GM19463 (cell line): ENCODE measurements around the gene FOXP1.

Experiments used
- ATAC-seq: cut with Tn5 transposase; IDR thresholded peaks from one replicate; pipeline ENCODE4 v1.9.1; 2021; ENCODE audit warnings: mild to moderate bottlenecking, moderate library complexity; ENCODE audit not compliant: unreplicated experiment

Gene FOXP1

DNA sequence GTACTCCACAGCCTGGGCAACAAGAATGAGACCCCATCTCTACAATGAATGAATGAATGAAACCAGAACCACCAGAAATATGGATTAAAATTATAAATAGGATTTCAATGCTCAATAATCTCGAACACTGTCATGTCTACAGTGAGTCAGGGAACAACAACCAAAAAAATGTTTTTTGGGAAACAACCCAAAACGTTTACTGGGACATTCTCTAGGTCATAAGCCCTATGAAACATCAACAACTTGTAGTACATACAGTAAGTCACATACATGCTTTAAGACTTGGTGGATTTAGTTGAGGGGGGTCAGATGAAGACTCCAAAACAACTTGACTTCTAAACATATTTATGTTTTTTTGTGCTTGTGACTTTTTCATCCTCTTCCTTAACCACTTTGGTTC lies 511.2 kb downstream of the FOXP1 start:
- ATAC-seq: no peak

DNA sequence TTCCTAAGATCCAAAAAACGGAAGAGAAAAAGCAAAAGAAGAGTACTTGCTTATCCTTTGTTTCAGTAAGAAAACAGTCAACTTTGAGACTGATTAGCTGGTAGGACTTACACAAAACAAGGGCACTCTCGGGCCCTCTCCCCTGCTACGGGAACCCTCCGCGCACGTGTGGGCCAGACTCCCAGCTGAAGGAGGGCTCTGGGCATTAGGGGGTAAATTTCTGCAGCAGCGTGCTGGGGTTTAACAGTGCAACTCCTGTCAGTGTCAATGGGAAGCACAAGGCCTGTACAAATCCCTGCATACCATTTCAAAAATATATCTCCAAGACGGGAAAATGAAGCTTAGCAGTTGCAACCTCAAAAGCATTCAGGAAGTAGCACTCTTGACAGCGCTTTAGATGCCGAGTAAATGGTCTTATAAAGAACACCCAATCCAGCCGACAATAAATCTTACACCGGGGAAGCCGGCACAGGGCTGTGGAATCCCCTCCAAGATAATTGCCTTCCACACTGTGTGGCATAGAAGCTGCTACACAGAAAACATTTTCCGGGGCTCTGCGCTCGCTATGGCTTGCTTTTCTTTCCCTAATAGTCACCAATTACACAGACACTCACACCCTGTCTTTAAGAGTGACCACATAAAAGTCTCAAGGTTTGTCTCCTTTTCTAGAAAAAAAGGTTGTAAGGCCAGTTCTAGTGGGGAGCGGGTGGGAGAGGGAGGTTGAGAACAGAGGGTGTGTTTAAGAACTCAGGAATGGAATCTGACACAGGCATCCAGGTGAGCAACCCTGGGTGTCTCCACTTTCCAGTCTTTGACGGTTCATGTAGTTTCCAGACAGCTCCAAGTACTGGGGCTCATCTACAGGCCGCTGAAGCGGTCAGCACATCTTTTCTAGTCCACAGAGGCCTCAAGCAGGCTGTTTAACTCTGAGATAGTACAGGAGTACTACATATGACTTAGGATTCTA lies 512.7 kb downstream of the FOXP1 start:
- ATAC-seq: no peak

DNA sequence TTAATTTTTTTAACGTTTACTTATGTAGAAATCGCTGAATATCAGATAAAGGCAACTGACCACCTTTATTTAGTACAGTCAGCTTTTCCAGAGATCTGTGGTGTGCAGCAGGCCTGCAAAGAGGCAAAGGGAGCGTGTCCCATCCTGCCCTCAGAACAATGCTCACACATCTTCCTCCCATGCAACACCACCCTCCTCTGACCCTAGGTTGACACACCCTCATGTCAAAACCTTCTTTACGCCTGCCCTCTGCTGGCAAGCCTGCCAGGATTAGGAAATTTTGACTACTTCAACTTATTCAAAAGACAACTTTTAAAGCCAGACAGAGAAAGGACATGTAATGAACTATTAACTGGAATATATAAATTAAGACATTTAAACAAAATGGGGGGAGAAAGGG lies 513.7 kb downstream of the FOXP1 start:
- ATAC-seq: peak; percentile 73

DNA sequence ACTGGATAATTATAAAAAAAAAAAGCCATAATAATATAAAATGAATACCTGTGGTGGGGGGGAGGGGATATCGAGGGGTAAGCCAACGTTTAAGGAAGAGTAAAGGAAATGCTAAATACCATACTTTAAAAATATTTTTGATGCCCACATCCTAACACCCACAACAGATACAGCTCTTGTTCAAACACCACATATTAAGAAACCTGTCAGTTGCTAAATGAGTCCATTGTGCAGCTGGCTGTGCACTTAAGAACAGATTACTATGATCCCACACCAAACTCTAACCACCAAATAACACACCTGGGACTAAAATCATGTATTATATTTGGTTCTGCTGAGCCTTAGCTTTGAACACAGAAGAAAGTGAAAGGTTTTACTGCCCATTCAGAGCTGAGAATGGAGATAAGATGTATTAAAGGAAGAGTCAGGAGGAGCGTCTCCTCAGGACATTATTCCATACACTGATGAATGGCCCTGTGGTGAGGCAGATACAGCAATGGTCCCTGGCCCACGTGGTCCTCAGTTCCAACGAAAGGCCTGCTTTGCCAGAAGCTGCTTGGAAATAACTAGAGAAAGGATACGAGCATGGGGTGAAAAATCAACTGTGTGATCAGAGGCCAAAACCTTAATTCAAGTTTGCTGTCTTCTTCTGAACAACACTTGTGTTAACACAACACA lies 515.4 kb downstream of the FOXP1 start:
- no peak for ATAC-seq

DNA sequence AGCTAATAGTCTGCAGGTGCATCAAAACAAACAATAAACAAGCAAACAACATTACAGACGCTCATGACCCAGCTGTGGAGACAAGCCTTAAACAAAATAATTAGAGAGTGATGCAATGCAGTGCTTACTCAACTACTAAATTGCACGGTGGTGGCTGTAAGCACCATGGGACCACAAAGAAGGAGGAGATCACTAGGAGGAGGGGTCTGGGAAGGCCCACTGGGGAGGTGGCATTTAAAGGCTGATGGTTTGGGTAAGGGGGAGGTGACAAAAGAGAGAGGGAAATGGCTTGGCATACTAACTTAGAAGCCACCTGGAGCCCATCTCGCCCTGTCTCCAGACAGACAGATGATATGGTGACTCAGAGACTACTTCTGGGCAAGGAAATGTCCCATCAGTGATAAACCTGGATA lies 516.7 kb downstream of the FOXP1 start:
- ATAC-seq: no peak

DNA sequence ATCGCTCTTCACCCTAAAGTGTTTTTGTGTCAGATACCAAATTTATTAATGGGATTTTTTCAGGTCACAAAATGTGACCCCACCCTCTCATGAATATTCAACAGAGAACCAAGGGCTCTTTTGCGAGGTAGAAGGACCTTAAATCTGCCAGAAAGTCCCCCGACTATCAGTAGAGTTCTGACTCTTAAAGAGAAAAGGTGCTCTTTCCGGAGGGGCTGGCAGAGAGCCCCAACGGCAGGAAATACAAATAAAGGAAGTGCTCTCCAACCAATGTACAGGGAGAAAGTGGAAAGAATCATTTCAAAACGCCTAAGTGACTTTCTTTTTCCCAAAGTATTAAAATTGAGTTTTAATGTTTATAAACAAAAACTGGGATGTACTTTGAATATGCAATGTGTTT lies 517.2 kb downstream of the FOXP1 start:
- ATAC-seq: no peak

DNA sequence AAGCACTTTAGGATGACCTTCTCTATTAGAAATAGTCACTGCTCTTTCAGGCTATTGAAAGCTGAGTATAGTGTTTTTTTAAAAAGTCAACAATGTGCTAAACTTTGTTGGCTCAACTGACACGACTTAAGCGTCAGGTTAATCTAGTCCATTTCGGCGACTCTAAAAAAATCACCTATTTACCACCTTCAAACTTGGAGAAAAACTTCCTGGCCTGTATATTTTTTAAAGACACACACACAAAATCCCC lies 517.8 kb downstream of the FOXP1 start:
- ATAC-seq: no peak

DNA sequence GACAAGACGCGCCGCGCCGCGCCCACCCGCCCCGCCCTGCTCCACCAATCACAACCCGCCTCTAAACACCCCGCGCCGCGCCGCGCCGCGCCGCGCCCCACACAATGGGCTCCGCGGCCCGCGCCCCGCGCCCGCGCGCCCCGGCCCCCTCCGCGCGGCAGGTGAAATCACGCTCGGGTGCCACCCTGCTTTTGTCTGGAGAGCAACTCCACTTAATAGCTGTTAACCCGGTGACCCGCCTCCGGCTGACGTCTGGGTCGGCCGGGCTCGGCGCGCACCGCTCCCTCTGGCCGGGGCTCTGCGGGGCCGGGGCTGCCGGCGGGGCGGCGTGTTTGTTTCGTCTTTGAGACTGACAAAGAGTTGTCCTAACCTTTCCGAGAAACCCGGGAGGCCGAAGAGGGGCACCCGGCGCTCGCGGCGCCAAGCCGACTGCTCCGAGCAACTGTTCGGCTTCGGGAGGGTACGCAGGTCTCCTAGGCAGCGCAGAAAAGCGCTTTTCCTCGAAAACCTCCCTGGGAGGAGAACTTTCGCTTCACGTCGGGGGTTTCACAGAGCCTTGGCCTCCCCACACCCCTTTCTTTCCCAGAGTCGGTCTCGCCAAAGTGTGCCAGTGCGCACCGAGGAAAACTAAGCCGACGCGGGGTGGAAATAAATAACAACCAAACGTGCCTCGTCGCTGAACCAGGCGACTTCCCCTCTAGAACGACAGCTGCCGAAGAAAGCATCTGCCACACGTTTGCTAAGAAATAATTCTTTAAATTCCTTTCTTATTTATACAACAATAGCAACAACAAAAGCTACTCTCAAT lies 518.4 kb downstream of the FOXP1 start:
- no peak for ATAC-seq

DNA sequence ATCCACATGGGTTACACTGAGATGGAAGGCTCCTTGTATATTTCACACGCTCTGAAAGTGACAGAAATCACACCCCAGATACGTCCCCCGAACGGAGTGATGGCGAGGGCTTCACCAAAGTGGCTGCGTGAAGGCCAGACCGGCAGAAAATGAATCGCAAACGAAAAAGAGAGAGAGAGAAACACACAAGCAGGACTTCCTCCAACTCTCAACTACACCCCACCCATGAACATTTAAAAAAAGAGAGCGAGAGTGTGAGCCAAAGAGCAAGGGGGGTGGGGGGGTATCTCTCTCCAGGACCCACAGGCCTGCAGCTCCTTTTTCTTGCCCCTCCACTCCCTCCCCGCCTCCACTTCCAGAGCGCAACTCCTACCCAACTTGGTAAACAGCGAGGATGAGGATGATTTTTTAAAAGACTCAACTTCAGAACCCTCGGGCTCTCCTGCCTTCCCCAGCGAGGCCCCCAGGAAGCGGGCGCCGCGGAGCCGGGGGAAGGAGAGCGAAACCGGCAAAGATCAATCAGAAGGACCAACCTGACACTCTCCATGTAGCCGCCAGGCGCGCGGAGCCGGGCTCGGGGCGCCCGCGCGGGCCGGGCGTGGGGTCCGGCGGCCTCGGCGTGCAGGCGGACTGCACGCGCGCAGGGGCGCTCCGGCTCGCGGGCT lies 519.1 kb downstream of the FOXP1 start:
- no peak for ATAC-seq

DNA sequence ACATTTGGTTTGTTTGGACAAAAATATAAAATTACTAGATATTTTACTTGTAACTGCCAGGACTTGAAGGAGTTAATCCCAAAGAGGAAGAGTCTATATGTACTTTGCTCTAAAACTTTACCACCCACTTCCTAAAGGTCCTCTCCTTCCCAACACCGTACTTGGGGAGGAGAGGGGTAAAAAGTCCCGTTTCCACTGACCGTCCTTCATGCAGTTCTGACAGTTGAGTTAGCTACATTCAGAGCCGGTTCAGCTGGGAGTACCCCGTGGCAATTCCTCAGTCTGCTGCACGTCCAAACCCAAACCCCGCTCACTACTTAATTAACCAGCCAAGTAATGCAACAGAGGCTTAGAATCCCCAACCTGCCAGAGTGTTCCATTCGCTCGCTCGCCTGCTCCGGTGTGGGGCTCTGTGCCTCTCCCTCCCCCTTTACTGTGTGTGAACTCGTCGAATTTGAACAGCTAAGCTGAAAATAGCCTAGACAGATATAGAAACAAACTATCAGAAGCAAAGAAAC lies 519.7 kb downstream of the FOXP1 start:
- no peak for ATAC-seq

DNA sequence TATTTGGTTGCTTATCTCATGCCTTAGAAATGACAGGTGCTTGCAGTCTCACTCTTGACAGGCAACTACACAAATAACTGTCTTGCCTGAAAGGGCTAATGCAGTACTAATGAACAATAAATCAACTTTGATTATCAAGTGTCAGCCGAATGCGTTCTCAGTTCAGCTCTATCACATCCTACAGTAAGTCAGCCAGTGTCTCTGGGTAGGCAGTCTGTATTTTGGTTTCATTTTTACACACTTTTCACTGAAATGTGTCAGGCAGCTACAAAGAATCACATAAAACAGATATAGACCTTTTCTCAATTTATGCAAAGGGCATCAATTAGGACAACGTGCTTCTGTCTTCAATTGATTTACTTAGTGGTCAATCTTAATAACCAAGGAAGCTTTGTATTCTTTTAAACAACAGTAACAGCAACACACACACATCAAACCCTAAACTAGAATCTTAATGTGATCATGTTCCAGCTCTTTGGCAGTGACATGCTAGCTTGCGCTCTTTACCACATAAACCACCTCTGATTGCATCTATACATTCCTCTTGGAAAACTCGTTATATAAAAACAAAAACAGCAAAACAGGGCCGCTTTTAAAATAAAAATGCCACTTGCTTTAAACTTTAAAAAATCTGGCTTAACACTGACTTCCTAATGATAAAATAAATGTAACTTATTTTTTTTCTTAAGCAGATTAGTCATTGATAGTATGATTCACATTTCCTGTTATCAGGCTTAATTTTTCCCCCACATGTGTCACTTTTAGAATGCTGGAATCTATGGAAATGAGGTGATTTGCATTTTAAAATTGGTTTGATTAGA lies 520.4 kb downstream of the FOXP1 start:
- peak; percentile 54 for ATAC-seq

DNA sequence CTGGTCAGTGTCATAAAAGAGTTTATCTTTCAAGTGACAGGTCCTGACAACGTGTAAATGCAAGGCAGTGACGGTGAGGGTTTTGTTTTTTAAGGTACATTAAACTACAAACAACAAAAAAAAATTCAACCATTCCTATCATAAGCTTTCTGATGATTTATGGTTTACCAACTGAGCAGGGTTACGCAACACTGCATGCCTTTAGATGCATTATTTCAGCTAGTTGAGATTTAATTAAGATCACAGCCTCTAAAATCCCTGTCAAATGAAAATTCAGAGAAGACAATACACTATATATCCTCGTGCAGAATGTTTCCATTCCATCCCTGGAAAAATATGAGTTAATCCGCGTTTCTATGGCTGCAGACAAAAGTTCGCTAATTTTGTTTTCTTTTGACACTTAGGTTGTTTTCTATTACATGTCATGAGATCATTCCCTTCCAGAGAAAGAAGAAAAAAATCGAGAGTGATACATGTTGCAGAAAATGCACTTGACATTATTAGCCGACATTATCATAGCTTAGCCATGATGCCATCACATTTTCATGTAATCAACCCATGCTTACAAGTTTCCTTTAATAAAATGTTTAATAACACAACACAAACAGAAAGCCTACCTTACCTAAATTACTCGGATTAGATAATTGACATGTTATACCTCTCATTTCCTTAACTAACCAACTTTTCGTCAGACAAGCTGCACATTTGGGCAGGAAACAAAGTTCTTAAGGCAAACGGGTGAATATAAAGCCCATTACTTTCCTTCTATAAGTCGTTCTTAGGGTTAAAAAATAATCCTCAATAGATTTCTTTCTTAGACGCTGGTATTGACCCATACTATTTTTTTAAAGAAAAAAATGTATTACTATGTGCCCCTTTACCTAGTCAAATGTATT lies 521.2 kb downstream of the FOXP1 start:
- no peak for ATAC-seq

DNA sequence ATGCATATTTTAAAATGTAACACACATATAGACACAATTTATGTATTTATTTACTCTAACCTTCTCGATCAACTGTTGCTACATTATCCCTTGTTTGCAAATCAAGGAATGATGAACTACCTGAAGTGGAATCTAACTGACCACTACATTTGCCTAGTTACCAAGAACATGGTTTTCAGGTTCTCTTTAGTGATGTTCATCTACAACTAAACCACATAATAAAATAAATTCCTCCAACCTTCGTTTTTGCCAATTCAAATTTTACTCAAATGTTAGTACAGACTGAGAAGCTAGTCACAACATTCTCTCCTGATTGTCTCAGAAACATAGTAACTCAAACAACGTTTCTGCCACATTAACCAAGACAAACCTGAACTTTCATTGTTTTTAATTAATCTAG lies 521.9 kb downstream of the FOXP1 start:
- ATAC-seq: no peak

DNA sequence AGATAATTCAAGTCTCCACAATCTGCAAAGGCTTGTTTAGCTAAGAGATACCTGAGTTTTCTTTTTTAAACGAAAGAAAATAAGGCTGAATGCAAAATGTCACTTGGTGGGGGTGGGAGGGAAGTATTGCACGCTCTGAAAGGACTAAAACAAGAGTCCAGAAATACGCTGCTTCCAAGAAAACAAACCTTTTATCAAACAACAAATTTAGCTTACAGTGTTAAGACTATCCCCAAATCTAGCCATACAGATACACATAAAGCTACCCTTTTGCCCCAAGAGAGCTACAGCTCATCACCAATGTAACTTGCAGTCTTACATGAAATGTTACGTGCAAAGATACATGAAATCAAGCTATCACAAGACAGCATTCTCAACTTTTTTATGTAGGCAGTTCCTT lies 522.5 kb downstream of the FOXP1 start:
- no peak for ATAC-seq

DNA sequence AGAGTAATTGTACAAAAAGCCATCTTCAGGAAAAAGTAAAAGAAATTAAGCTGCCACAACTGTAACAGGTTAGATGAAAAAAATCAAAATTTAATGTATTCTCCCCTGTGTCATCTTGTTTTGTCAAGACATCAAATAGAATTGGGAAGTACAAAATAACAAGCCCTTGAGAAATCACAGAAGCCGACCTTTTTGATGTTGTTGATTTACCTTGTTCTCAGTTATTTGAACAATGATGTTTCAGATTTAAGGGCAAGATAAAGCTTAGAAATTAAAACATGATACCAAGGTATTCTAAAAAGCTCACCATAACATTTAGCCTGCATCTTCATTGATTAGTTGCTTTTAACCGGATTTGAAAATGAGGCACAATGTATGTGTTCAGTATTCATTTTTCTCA lies 523.0 kb downstream of the FOXP1 start:
- ATAC-seq: no peak

DNA sequence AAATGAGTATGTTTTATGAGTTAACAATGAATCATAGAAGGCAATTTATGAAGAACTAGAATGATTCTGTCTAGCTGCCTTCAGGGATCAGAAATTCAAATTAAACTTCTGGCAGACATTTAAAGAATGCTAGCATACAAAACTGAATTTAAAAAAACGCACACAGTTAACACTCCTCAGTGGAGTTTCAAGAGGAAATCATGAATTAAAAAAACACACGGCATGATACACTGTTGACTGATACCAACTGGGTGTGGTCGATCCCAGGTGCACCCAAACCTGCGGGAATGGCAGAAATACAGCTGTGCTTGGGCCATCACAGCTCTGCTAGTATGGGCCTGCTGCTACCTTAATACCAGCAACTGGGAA lies 526.0 kb downstream of the FOXP1 start:
- ATAC-seq: no peak

DNA sequence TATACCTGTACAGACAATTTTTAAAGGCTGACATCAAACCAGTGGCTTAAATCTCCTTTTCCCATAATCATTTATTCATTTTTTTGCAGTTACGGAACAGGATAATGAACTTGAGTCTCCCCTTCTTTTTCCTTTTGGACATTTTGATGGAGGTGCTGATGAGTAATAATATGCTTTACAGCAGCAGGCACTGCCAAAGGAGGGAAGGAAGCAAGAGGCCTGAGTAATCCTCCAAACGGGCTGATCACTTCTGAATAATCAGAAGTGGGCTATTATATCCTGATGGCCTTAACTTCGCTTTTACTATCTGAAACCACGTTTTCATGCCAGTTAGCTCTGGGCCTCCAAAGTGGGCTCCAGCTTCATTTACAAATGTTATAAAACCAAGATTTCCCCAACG lies 527.2 kb downstream of the FOXP1 start:
- no peak for ATAC-seq

DNA sequence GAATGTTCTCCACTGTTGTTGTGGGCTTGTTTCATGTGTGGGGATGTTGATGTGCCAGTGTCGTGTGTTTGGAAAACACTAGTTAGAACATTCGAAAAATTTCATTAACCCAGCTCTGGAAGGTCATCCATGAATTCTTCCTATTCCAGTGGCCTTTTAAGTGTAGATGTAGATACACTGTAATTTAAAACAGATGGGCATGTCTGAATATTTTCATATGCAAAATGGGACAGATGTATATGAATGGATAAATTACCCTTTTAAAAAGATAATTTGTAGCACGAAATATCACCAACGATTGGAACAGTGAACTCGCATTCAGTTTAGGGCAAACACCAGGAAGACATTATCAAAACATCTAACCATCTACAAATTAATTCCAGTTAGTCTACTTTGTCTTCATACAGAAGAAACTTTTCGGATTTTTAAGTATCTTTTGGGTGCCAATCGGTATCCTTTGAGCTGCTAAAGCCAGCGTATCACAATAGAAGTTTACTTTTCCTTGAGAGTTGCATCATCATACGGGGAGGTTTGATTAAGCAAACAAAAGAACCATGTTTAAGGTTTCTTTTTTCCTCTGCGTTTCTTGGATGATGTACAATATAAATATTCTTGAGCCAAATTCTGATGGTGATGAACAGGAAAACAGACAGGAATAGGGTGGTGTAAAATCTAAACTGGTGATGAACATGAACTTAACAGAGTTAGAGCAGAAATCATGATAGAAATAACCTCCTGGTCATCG lies 528.1 kb downstream of the FOXP1 start:
- ATAC-seq: no peak
